Activated T-cell treated with anti-CD3 and anti-CD28 coated beads for 48 hours (primary cell): ENCODE measurements around the gene GLA.

ENCODE experiments used
- DNase-seq: peaks from one replicate; pipeline ENCODE4 v3.0.0-alpha.2; 2020; ENCODE audit warnings: low read depth

Gene GLA

GRCh38 chrX:101349193-101349562 lies 58.5 kb downstream of the GLA start:
- DNase-seq: no peak

- DNase-seq: peak; percentile 77
These were observed 59.1 kb downstream of the GLA start, which contains the start of gene TIMM8A for GRCh38 chrX:101348452-101349192. TSS of gene TIMM8A (minus strand) at chrX:101348742. CDS start at chrX:101348664, 78 bp downstream.

GRCh38 chrX:101347859-101348451 lies 59.8 kb downstream of the GLA start:
- DNase-seq: no peak
